Measurements from ENCODE around the gene DCLRE1B.

The DCLRE1B gene

DNA sequence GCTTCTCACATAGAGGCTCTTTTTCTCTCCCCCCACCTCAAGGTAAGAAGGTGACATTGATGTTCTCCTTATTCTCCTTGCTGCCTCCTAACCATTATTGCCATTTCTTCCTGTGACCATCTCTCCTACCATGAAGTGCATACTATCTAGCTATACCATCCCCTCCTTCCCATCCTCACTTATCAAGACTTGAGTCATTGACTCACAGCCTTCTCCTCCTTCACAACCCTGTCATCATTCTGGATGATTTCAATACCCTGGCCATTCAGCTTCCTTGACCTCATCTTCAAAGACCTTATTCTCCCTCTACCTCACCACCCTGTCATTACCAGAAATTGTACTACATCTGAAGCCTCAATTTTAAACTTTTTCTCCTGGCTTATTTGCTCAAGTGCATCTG, 13.1 kb downstream of the DCLRE1B start:
- in situ Hi-C loops (cut with HindIII; ENCODE audit: low sequenced_read_pairs) = no loop called here
- H3K4me3 ChIP-seq (ENCODE audit: low read depth, low read length) = no peak overlapping the region
- DNase-seq (ENCODE audit: low read depth, low spot score) = no peak
- TF ChIP-seq CTCF (IDR thresholded peaks at IDR 0.05; ENCODE audit: low read depth, low read length) = no peak

- in situ Hi-C loops (cut with HindIII; ENCODE audit: low sequenced_read_pairs) = no loop called here
- H3K4me3 ChIP-seq (ENCODE audit: low read depth, low read length) = no peak overlapping the region
- DNase-seq (ENCODE audit: low read depth, low spot score) = no peak
- TF ChIP-seq CTCF (IDR thresholded peaks at IDR 0.05; ENCODE audit: low read depth, low read length) = no peak
These were observed 17.8 kb downstream of the DCLRE1B start for GRCh38 chr1:113922957-113923356.

DNA sequence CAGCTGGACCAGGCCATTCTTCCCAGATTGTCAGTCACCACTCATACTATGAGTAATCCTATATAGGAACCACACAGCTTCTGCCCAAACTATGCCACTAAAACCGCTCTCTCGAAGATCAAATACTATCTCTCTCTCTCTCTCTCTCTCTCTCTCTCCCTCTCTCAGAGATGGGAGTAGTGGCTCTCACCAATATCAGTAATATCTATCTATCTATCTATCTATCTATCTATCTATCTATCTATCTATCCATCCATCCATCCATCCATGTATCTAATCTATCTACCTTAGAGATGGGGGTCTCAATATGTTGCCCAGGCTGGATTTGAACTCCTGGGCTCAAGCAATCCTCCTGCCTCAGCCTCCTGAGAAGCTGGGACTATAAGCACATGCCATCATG, 19.3 kb downstream of the DCLRE1B start:
- in situ Hi-C loops (cut with HindIII; ENCODE audit: low sequenced_read_pairs) = no loop called here
- H3K4me3 ChIP-seq (ENCODE audit: low read depth, low read length) = no peak overlapping the region
- TF ChIP-seq CTCF (IDR thresholded peaks at IDR 0.05; ENCODE audit: low read depth, low read length) = no peak
- no peak for DNase-seq (ENCODE audit: low read depth, low spot score)

GRCh38 chr1:113928187-113928930, 23.2 kb downstream of the DCLRE1B start:
- in situ Hi-C loops (cut with HindIII; ENCODE audit: low sequenced_read_pairs) = no loop called here
- H3K4me3 ChIP-seq (ENCODE audit: low read depth, low read length) = peak overlapping the region; percentile 61
- TF ChIP-seq CTCF (IDR thresholded peaks at IDR 0.05; ENCODE audit: low read depth, low read length) = no peak
- DNase-seq (ENCODE audit: low read depth, low spot score) = peak; percentile 10

DNA sequence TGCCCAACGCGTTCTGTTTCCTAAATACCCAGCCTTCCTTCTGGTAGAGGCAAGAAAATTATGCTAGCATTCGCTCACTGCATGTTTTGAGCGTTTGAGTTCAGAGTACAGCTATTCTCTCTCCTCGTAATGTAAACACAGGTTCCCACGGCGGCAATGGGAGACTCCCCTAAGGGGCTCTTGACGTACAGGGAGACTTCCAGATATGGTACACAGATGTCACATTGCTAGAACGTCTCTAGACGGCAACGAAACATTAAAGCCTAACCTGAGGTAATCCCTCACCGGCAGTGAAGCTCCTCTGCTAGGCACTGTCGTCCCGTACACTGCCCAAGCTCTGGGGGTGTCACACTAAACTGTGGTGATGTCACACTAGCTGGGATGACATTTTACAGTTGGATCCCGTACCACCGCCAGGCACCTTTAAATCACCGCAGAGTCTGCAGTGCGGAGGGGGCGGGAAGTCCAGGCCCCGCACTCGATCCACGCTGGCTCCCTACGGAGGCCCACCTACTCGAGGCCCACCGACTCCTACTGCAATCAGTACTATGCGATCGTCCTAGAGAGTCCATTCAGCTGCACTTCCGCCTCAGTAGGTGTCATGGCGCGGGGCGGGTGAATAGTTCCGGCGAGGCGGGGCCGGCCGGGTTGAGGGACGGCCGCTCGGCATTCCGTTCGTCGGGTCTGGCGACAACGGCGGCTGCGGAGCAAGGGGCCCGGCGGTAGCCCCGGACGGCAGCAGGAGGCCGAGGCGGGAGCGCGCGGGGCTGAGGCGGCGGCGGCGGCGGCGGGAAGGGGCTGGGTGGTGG, 24.0 kb downstream of the DCLRE1B start, which contains the start of gene HIPK1:
TSS of gene HIPK1 (plus strand) at position 384 of the 809 bp plus-strand sequence.
- in situ Hi-C loops (cut with HindIII; ENCODE audit: low sequenced_read_pairs) = no loop called here
- no peak for TF ChIP-seq CTCF (IDR thresholded peaks at IDR 0.05; ENCODE audit: low read depth, low read length)
- peak; percentile 89 for DNase-seq (ENCODE audit: low read depth, low spot score)
- peak within 1 kb of the TSS; percentile 61 for H3K4me3 ChIP-seq (ENCODE audit: low read depth, low read length)

DNA sequence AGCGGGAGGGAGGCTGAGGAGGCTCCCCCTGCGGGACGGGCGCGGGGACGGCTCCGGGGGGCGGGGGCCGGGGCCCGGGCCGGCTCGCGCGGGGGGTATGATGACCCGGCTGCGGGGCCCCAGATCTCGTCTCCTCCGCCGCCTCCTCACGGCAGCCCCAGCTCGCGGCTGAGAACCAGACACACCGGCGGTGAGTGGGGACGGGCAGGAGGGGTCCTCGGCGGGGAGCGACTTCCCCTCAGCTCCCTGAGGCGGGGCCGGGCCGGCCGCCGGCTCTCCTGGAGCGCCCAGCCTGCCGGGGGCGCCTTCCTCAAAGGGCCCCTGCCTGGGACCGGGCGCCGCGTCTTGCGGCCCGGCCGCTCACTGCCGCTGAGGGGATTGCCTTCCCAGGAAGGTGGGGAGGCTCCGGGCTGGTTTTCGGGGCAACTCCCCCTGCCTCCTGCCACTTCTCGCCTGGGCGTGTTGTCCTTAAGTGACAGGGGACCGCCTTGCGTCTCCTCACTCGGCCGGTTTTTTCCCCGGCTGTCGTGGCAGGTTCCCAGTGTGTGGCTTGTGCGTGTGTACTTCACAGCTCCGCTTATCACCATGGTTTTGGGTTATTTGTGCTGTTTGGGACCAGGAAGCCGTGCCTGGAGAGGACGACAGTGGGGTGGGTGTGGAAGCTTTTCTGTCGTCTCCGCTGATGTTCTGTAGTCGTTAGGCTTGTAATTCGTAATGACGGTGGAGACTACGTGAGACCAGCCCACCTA, 24.8 kb downstream of the DCLRE1B start:
- H3K4me3 ChIP-seq (ENCODE audit: low read depth, low read length) = peak overlapping the region; percentile 61
- peak; percentile 26 for DNase-seq (ENCODE audit: low read depth, low spot score)
- in situ Hi-C loops (cut with HindIII; ENCODE audit: low sequenced_read_pairs) = no loop called here
- no peak for TF ChIP-seq CTCF (IDR thresholded peaks at IDR 0.05; ENCODE audit: low read depth, low read length)
